Activated CD4-positive, alpha-beta T cell treated with anti-CD3 and anti-CD28 coated beads, Interleukin-2, amount 10 ng/mL, durations not matched to agents 7 days and 5 days (primary cell): Measurements from ENCODE around the gene PPP1CC. TPM values are rescaled to one million over a fixed set of nuclear protein-coding genes. Genes with fewer than 3 reads are reported as not detected.

Experiments used
- CTCF ChIA-PET: fragments of 350-600 bp; sonication (Branson Sonifier 250); formaldehyde crosslinking; loops from one replicate; lab custom pipeline; 2021; ENCODE audit warnings: antibody characterized with exemption; lab: Charles Lee
- POLR2A ChIA-PET: fragments of 350-600 bp; sonication (Branson Sonifier 250); formaldehyde crosslinking; loops from one replicate; lab custom pipeline; 2021; ENCODE audit warnings: antibody characterized with exemption; lab: Charles Lee
- DNase-seq: peaks from one replicate; pipeline ENCODE4 v3.0.0-alpha.2; 2020
- H3K27ac Mint-ChIP-seq: one replicate; pipeline ENCODE4 v1.8.0; 2021; ENCODE audit warnings: mild to moderate bottlenecking, moderate library complexity, mixed read lengths
- H3K27me3 Mint-ChIP-seq: one replicate; pipeline ENCODE4 v1.8.0; 2021; ENCODE audit warnings: mixed read lengths
- H3K36me3 Mint-ChIP-seq: one replicate; pipeline ENCODE4 v1.8.0; 2021; ENCODE audit warnings: low read depth, mixed read lengths
- H3K4me1 Mint-ChIP-seq: one replicate; pipeline ENCODE4 v1.8.0; 2021; ENCODE audit warnings: mixed read lengths
- H3K4me3 Mint-ChIP-seq: one replicate; pipeline ENCODE4 v1.8.0; 2021; ENCODE audit warnings: mild to moderate bottlenecking, moderate library complexity, mixed read lengths
- H3K9me3 Mint-ChIP-seq: one replicate; pipeline ENCODE4 v1.8.0; 2021; ENCODE audit warnings: mixed read lengths
- total RNA-seq, 2 experiments: library from RNA; stranded (reverse); gene quantifications; one replicate each; pipeline ENCODE4 v1.2.3, GENCODE V29; 2021

PPP1CC gene
- total RNA-seq, 2 experiments from 2014 or later: 174 to 183 TPM

- no peak for DNase-seq
- POLR2A ChIA-PET: no interaction called here
- H3K36me3 Mint-ChIP-seq: peaks cover 21% of the 10 kb centered on the region
- H3K4me3 Mint-ChIP-seq: peak overlapping the region; percentile 84
- peaks cover 5% of the 10 kb centered on the region for H3K27me3 Mint-ChIP-seq
- peaks cover 57% of the 10 kb centered on the region for H3K4me1 Mint-ChIP-seq
- CTCF ChIA-PET: no interaction called here
- H3K9me3 Mint-ChIP-seq: no peaks in the 10 kb centered on the region
- peak overlapping the region; percentile 96 for H3K27ac Mint-ChIP-seq
Observed at GRCh38 chr12:110690127-110690430, 52.6 kb downstream of the PPP1CC start.

DNA sequence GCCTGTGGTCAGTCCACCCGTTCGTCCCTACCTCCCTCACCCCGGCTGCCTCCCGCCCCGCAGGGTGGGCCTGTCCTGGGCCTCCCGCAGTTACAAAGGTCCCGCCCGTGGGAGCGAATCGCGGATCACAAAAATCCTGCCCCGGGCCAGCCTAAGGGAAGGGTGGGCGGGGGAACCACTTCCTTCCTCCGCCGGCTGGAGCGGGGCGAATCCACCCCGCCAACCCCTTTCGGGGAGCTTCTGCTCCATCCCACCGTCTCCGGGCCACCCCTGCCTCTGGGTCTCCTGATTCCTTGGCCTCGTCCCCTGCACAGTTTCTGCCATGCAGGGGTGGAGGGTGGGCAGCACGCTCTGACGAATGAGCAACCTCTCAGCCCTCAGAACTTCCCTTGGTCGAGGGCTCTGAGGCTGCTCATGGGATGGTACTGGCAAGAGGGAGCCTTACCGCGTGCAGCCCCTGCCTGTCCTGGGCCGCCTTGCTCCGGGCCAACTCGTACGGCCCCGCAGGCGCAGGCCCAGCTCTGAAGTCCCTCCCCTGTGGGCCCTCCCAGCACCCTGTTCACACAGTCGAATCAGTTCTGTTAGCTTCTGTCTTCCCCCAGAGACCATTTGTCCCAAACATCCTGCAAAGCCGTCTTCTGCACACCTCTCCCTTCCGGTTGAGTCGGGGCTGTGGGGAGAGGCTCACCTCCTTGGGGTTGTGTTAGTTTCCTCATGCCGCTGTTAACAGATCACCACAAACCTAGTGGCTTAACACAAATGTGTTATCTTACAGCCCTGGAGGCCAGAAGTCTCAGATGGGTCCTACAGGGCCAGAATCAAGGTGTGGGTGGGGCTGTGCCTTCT, 53.2 kb downstream of the PPP1CC start:
- no peaks in the 10 kb centered on the region for H3K9me3 Mint-ChIP-seq
- ChIA-PET POLR2A (interaction anchor here (0.5 kb wide), 1 partner anchor 44 kb away, joined by 3 read pairs; no protein-coding TSS in a partner anchor), CTCF (interaction anchor here (1.0 kb wide), 2 partner anchors 8 to 239 kb away, joined by 3 read pairs; partner anchors contain the start of gene ARPC3)
- H3K4me3 Mint-ChIP-seq: peak overlapping the region; percentile 84
- peaks cover 57% of the 10 kb centered on the region for H3K4me1 Mint-ChIP-seq
- peak overlapping the region; percentile 96 for H3K27ac Mint-ChIP-seq
- peaks cover 5% of the 10 kb centered on the region for H3K27me3 Mint-ChIP-seq
- peaks cover 21% of the 10 kb centered on the region for H3K36me3 Mint-ChIP-seq
- peak; percentile 76 for DNase-seq

DNA sequence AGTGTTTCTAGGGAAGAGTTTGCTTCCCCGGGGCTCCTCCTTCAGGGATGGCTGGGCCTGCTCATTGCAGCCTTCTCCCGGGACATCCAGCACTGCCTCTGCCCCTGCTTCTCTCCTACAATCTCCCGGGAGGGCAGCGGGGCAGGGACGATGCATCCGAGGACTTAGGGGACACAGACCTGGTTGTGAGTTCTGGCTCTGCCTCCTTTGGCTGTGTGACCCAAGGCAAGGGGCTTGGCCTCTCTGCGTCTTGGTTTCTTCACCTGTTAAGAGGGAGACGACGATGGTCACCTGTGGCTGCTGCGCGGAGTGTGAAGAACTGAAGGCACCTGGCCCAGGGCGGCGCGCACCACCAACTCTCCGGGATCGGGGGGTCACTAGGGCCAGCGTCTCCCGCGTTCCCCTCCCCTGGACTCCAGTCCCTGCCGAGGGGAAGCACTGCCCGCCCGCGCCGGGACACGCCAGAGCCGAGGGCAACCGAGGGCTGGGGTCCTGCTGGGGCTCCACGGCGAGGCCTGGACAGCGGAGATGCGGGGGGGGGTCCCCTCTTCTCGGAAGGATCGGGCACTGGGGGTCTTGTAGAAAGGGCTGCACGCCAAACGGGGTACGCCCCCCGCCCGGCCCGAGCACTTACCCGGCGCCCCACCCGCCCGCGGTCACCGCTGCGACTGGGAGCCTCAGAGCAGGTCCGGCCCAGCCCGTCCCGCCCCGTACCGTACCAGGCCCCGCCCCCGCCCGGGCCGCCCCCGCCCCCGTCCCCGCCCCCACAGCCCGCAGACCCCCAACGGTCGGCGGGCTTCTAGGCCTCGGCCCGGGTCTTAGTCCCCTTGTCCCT, 54.0 kb downstream of the PPP1CC start, which contains the start of gene HVCN1:
Gene HVCN1 (minus strand): TSS at position 670 of the 835 bp plus-strand sequence. CDS start 5,870 bp downstream, outside the sequence.
- CTCF ChIA-PET: interaction anchor here (1.0 kb wide), 2 partner anchors 9 to 238 kb away, joined by 3 read pairs; partner anchors contain the start of gene ARPC3
- peaks cover 24% of the 10 kb centered on the region for H3K36me3 Mint-ChIP-seq
- POLR2A ChIA-PET: no interaction called here
- DNase-seq: peak; percentile 51
- H3K4me3 Mint-ChIP-seq: peak within 1 kb of the TSS; percentile 84
- H3K27me3 Mint-ChIP-seq: peaks cover 5% of the 10 kb centered on the region
- H3K27ac Mint-ChIP-seq: peak within 1 kb of the TSS; percentile 96
- H3K4me1 Mint-ChIP-seq: peaks cover 55% of the 10 kb centered on the region
- H3K9me3 Mint-ChIP-seq: no peaks in the 10 kb centered on the region

GRCh38 chr12:110687396-110688169, 55.1 kb downstream of the PPP1CC start:
- ChIA-PET POLR2A (no interaction called here), CTCF (interaction anchor here (1.1 to 1.5 kb wide), 2 partner anchors 10 to 39 kb away, joined by 4 to 5 read pairs; no protein-coding TSS in a partner anchor)
- Mint-ChIP-seq H3K27ac (peak overlapping the region; percentile 66), H3K36me3 (peaks cover 25% of the 10 kb centered on the region), H3K9me3 (no peaks in the 10 kb centered on the region), H3K4me1 (peaks cover 51% of the 10 kb centered on the region), H3K4me3 (peak overlapping the region; percentile 74), H3K27me3 (peaks cover 5% of the 10 kb centered on the region)
- DNase-seq: no peak

GRCh38 chr12:110686294-110686903, 56.3 kb downstream of the PPP1CC start:
- peaks cover 30% of the 10 kb centered on the region for H3K36me3 Mint-ChIP-seq
- H3K4me1 Mint-ChIP-seq: peaks cover 45% of the 10 kb centered on the region
- DNase-seq: no peak
- peaks cover 5% of the 10 kb centered on the region for H3K27me3 Mint-ChIP-seq
- no peaks in the 10 kb centered on the region for H3K9me3 Mint-ChIP-seq
- no peak overlapping the region for H3K27ac Mint-ChIP-seq
- ChIA-PET POLR2A (no interaction called here), CTCF (interaction anchor here (0.9 to 1.5 kb wide), 6 partner anchors 9 to 218 kb away, joined by 3 to 5 read pairs (median 4); partner anchors contain the start of genes FAM216A and GPN3)
- H3K4me3 Mint-ChIP-seq: peak overlapping the region; percentile 74

GRCh38 chr12:110684312-110684836, 58.3 kb downstream of the PPP1CC start:
- ChIA-PET CTCF (interaction anchor here (0.6 kb wide), 1 partner anchor 1389 kb away, joined by 3 read pairs; no protein-coding TSS in a partner anchor), POLR2A (no interaction called here)

DNA sequence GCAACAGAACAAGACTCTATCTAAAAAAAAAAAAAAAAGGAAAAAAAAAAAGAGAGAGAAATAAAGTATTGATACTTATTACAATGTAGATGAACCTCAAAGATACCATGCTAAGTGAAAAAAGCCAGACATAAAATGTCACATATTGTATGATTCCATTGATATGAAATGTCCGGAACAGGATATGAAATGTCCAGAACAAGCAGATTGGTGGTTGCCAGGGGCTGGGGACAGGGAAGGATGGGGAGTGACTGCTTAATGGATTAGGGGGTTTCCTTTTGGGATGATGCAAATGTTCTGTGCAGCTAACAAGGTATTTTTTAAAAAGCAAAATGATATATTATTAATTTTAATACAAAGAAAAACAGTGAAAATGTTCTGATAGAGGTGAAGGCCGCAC, 58.8 kb downstream of the PPP1CC start:
- H3K4me1 Mint-ChIP-seq: peaks cover 29% of the 10 kb centered on the region
- CTCF ChIA-PET: interaction anchor here (0.6 kb wide), 1 partner anchor 1389 kb away, joined by 3 read pairs; no protein-coding TSS in a partner anchor
- DNase-seq: no peak

More at GRCh38 chr12:110684312-110684836, 58.3 kb downstream of the PPP1CC start:
- Mint-ChIP-seq H3K27ac (no peak overlapping the region), H3K4me1 (peaks cover 31% of the 10 kb centered on the region), H3K9me3 (no peaks in the 10 kb centered on the region), H3K36me3 (peaks cover 32% of the 10 kb centered on the region), H3K27me3 (peaks cover 5% of the 10 kb centered on the region), H3K4me3 (no peak overlapping the region)
- no peak for DNase-seq

GRCh38 chr12:110680032-110680431, 62.7 kb downstream of the PPP1CC start:
- Mint-ChIP-seq H3K27me3 (no peaks in the 10 kb centered on the region), H3K36me3 (peaks cover 21% of the 10 kb centered on the region), H3K4me3 (no peak overlapping the region), H3K4me1 (peaks cover 28% of the 10 kb centered on the region), H3K27ac (peak overlapping the region; percentile 31), H3K9me3 (no peaks in the 10 kb centered on the region)
- ChIA-PET POLR2A (interaction anchor here (0.7 kb wide), 1 partner anchor 31 kb away, joined by 3 read pairs; no protein-coding TSS in a partner anchor), CTCF (interaction anchor here (1.4 kb wide), 1 partner anchor 229 kb away, joined by 4 read pairs; no protein-coding TSS in a partner anchor)
- DNase-seq: no peak

More for the DNA sequence above, 58.8 kb downstream of the PPP1CC start:
- peaks cover 5% of the 10 kb centered on the region for H3K27me3 Mint-ChIP-seq
- H3K36me3 Mint-ChIP-seq: peaks cover 32% of the 10 kb centered on the region
- no peaks in the 10 kb centered on the region for H3K9me3 Mint-ChIP-seq
- H3K27ac Mint-ChIP-seq: no peak overlapping the region
- no peak overlapping the region for H3K4me3 Mint-ChIP-seq
- POLR2A ChIA-PET: no interaction called here

DNA sequence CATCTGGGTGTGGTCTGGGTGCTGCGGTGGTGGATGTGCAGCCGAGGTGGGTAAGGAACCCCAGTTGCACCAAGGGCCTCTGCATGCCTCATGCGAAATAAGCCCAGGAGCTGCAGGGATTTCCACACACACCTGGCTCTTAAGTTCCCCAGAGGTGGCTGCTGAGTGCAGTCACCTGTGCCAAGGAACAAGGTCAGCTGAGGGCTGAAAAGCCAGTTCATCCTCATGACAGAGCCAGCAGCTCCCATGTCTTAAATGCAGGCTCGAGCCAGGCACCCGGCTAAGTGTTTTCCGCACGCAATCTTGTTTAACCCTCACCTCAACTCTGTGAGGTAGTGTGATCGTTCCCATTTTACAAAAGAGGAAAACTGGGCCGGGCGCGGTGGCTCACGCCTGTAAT, 63.5 kb downstream of the PPP1CC start:
- POLR2A ChIA-PET: interaction anchor here (0.7 kb wide), 1 partner anchor 32 kb away, joined by 3 read pairs; no protein-coding TSS in a partner anchor
- Mint-ChIP-seq H3K9me3 (peaks cover 6% of the 10 kb centered on the region), H3K27ac (no peak overlapping the region), H3K4me1 (peaks cover 34% of the 10 kb centered on the region), H3K36me3 (peaks cover 27% of the 10 kb centered on the region), H3K27me3 (no peaks in the 10 kb centered on the region), H3K4me3 (no peak overlapping the region)
- DNase-seq: no peak
- CTCF ChIA-PET: interaction anchor here (0.6 to 1.4 kb wide), 2 partner anchors 63 to 228 kb away, joined by 3 to 4 read pairs; no protein-coding TSS in a partner anchor

DNA sequence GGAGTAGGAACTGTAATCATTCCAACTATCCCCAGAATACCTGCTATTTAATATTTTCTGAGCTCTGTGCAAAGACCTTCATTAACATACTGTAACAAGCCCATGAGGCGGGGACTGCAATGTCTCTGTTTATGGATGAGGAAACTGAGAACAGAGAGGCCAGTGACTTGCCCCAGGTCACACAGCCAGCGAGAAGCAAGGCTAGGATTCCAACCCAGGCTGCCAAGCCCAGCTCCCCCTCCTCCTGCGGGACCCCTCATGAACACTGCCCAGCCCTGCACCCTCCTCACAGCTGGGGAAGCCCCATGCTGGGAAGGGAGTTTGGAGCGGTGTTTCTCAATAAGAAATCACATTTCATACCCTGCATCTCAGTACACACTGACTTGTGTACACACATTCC, 64.7 kb downstream of the PPP1CC start:
- Mint-ChIP-seq H3K4me1 (peaks cover 44% of the 10 kb centered on the region), H3K27ac (peak overlapping the region; percentile 81), H3K36me3 (peaks cover 33% of the 10 kb centered on the region), H3K4me3 (no peak overlapping the region), H3K27me3 (no peaks in the 10 kb centered on the region), H3K9me3 (peaks cover 7% of the 10 kb centered on the region)
- CTCF ChIA-PET: interaction anchor here (1.0 kb wide), 1 partner anchor 9 kb away, joined by 4 read pairs; no protein-coding TSS in a partner anchor
- POLR2A ChIA-PET: no interaction called here
- DNase-seq: no peak
